Hepatocyte (in vitro differentiated cells): ENCODE measurements around the gene SYNRG. TPM values are rescaled to one million over a fixed set of nuclear protein-coding genes. Genes with fewer than 3 reads are reported as not detected.

Experiments used
- DNase-seq: peaks from one replicate; pipeline ENCODE4 v3.0.0-alpha.2; 2016; ENCODE audit warnings: low spot score
- H2AFZ ChIP-seq: fragments of 200-600 bp; sonication (generic); 2 replicates; pipeline ENCODE4 v1.6.0; 2016; ENCODE audit warnings: antibody characterized with exemption, mild to moderate bottlenecking
- H3K27ac ChIP-seq: fragments of 200-600 bp; sonication (generic); 2 replicates; pipeline ENCODE4 v1.5.1; 2016; ENCODE audit warnings: mild to moderate bottlenecking
- H3K27me3 ChIP-seq: fragments of 200-600 bp; sonication (generic); 2 replicates; pipeline ENCODE4 v1.6.1; 2016
- H3K36me3 ChIP-seq: fragments of 200-600 bp; sonication (generic); replicated peaks from 2 replicates; pipeline ENCODE4 v1.5.1; 2016; ENCODE audit warnings: low read depth; ENCODE audit not compliant: insufficient read depth
- H3K4me1 ChIP-seq: fragments of 200-600 bp; sonication (generic); 2 replicates; pipeline ENCODE4 v1.5.1; 2016; ENCODE audit warnings: mild to moderate bottlenecking, moderate library complexity; ENCODE audit not compliant: insufficient read depth
- H3K4me2 ChIP-seq: fragments of 200-600 bp; sonication (generic); 2 replicates; pipeline ENCODE4 v1.6.0; 2016
- H3K4me3 ChIP-seq: fragments of 200-600 bp; sonication (generic); 2 replicates; pipeline ENCODE4 v1.5.1; 2016; ENCODE audit warnings: mild to moderate bottlenecking
- H3K79me2 ChIP-seq: fragments of 200-600 bp; sonication (generic); 2 replicates; pipeline ENCODE4 v1.6.0; 2017; ENCODE audit warnings: mild to moderate bottlenecking
- H3K9me2 ChIP-seq: fragments of 200-600 bp; sonication (generic); replicated peaks from 2 replicates; pipeline ENCODE4 v1.6.0; 2017; ENCODE audit warnings: mild to moderate bottlenecking; ENCODE audit not compliant: insufficient read depth
- H3K9me3 ChIP-seq: fragments of 200-600 bp; sonication (generic); 2 replicates; pipeline ENCODE4 v1.5.1; 2016; ENCODE audit warnings: low read depth, mild to moderate bottlenecking
- H4K20me1 ChIP-seq: fragments of 200-600 bp; sonication (generic); 2 replicates; pipeline ENCODE4 v1.6.0; 2016; ENCODE audit warnings: mild to moderate bottlenecking; ENCODE audit not compliant: insufficient read depth, poor library complexity, severe bottlenecking
- CTCF ChIP-seq: fragments of 200-600 bp; sonication (generic); IDR thresholded peaks from 2 replicates; pipeline ENCODE4 v1.5.1; 2016; ENCODE audit warnings: antibody characterized with exemption, mild to moderate bottlenecking; ENCODE audit not compliant: poor library complexity
- EZH2 ChIP-seq: fragments of 200-600 bp; sonication (generic); IDR thresholded peaks from 2 replicates; pipeline ENCODE4 v1.6.1; 2016; ENCODE audit warnings: antibody characterized with exemption, mild to moderate bottlenecking, borderline replicate concordance
- EZH2phosphoT487 ChIP-seq: fragments of 200-600 bp; sonication (generic); IDR thresholded peaks from one replicate; pipeline ENCODE4 v1.6.1; 2018; ENCODE audit warnings: antibody characterized with exemption, mild to moderate bottlenecking, low read depth, moderate library complexity; ENCODE audit not compliant: unreplicated experiment, severe bottlenecking
- WGBS: methylation state at CpG from one replicate; pipeline ENCODE4 v1.1.6; 2016; ENCODE audit warnings: low lambda C conversion rate; ENCODE audit errors: missing lambda C conversion rate; 5-methylcytosine and 5-hydroxymethylcytosine counted together
- polyA plus RNA-seq: library from polyadenylated mRNA; unstranded; fragments of >200 nt; fragmentation: Nextera tagmentation; extraction: Ambion mirVana; gene quantifications from 2 replicates; pipeline ENCODE4 v1.2.1, GENCODE V29; 2016
- total RNA-seq: library from RNA; depleted of rRNA; stranded (reverse); fragments of >200 nt; gene quantifications from 2 replicates; pipeline ENCODE4 v1.2.3, GENCODE V29; 2014

SYNRG gene
- total and polyA plus RNA-seq, 2 experiments from 2014 or later, result 20.7 to 21.6 TPM

- TF ChIP-seq EZH2, result no peak
- TF ChIP-seq CTCF, result no peak
- no peak for TF ChIP-seq EZH2phosphoT487
Measured at GRCh38 chr17:37541880-37542660, 67.1 kb downstream of the SYNRG start.

GRCh38 chr17:37538981-37539659 lies 70.1 kb downstream of the SYNRG start:
- Histone ChIP-seq H3K4me2 (no peak overlapping the region), H3K27me3 (no peaks in the 10 kb centered on the region), H3K79me2 (peaks cover 8% of the 10 kb centered on the region), H3K9me3 (no peaks in the 10 kb centered on the region), H3K36me3 (peaks cover 4% of the 10 kb centered on the region), H3K4me3 (no peak overlapping the region), H3K4me1 (peaks cover 3% of the 10 kb centered on the region), H3K9me2 (no peaks in the 10 kb centered on the region), H3K27ac (no peak overlapping the region), H4K20me1 (no peaks in the 10 kb centered on the region), H2AFZ (no peak overlapping the region)
- WGBS, result 97% methylated on average over 8 of the region's 8 CpGs
- TF ChIP-seq CTCF (no peak), EZH2phosphoT487 (no peak), EZH2 (no peak)
- no peak for DNase-seq

More at GRCh38 chr17:37541880-37542660, 67.1 kb downstream of the SYNRG start:
- Histone ChIP-seq H3K27me3 (no peaks in the 10 kb centered on the region), H3K79me2 (peaks cover 25% of the 10 kb centered on the region), H3K36me3 (peaks cover 4% of the 10 kb centered on the region), H3K4me3 (no peak overlapping the region), H3K4me1 (peaks cover 8% of the 10 kb centered on the region), H2AFZ (no peak overlapping the region), H3K4me2 (no peak overlapping the region), H3K9me3 (no peaks in the 10 kb centered on the region), H4K20me1 (no peaks in the 10 kb centered on the region), H3K27ac (no peak overlapping the region), H3K9me2 (no peaks in the 10 kb centered on the region)
- 91% methylated on average over 9 of the region's 9 CpGs for WGBS
- no peak for DNase-seq

GRCh38 chr17:37535906-37536305 lies 73.3 kb downstream of the SYNRG start:
- H3K36me3 ChIP-seq, result peaks cover 4% of the 10 kb centered on the region
- H4K20me1 ChIP-seq, result no peaks in the 10 kb centered on the region
- no peaks in the 10 kb centered on the region for H3K9me2 ChIP-seq
- H3K79me2 ChIP-seq, result no peaks in the 10 kb centered on the region
- H3K4me2 ChIP-seq, result no peak overlapping the region
- H3K27me3 ChIP-seq, result no peaks in the 10 kb centered on the region
- TF ChIP-seq EZH2phosphoT487 (no peak), EZH2 (no peak), CTCF (no peak)
- H2AFZ ChIP-seq, result no peak overlapping the region
- DNase-seq, result no peak
- no peaks in the 10 kb centered on the region for H3K9me3 ChIP-seq
- H3K4me3 ChIP-seq, result no peak overlapping the region
- no peaks in the 10 kb centered on the region for H3K4me1 ChIP-seq
- 96% methylated on average over 5 of the region's 5 CpGs for WGBS
- no peak overlapping the region for H3K27ac ChIP-seq
